GM21447 (cell line): ENCODE results near the gene GPR179.
"Not testable (repeated sequence)": the region's sequence is repeated elsewhere in the genome, so short reads cannot be mapped to it uniquely, and the experiment has no call there.

ENCODE experiments used
- ATAC-seq: cut with Tn5 transposase; IDR thresholded peaks from one replicate; pipeline ENCODE4 v1.9.1; 2021; ENCODE audit not compliant: unreplicated experiment

Gene GPR179

GRCh38 chr17:38324141-38324697, 19.5 kb downstream of the GPR179 start:
- no peak for ATAC-seq

- no peak for ATAC-seq
Measured at GRCh38 chr17:38322897-38323296, 20.9 kb downstream of the GPR179 start.

GRCh38 chr17:38322156-38322779, 21.5 kb downstream of the GPR179 start:
- no peak for ATAC-seq

GRCh38 chr17:38320482-38320881, 23.3 kb downstream of the GPR179 start:
- ATAC-seq: no peak

GRCh38 chr17:38317081-38317480, 26.7 kb downstream of the GPR179 start:
- ATAC-seq: no peak

GRCh38 chr17:38315497-38315896, 28.3 kb downstream of the GPR179 start:
- ATAC-seq: no peak

- ATAC-seq: peak; percentile 92
Measured at GRCh38 chr17:38296834-38297517, 46.8 kb downstream of the GPR179 start, which contains the start of gene MRPL45. Gene MRPL45 (plus strand): TSS chr17:38297168. CDS start chr17:38297184, 16 bp downstream.

- not testable (repeated sequence) for ATAC-seq
Measured at GRCh38 chr17:38295602-38296365, 48.0 kb downstream of the GPR179 start.

GRCh38 chr17:38289760-38290159, 54.0 kb downstream of the GPR179 start:
- not testable (repeated sequence) for ATAC-seq

GRCh38 chr17:38288217-38288827, 55.4 kb downstream of the GPR179 start:
- ATAC-seq: not testable (repeated sequence)

GRCh38 chr17:38286501-38287091, 57.2 kb downstream of the GPR179 start:
- ATAC-seq: peak; percentile 79

GRCh38 chr17:38285994-38286393, 57.8 kb downstream of the GPR179 start:
- not testable (repeated sequence) for ATAC-seq
